ENCODE data around the gene LMOD1.

Gene LMOD1

DNA sequence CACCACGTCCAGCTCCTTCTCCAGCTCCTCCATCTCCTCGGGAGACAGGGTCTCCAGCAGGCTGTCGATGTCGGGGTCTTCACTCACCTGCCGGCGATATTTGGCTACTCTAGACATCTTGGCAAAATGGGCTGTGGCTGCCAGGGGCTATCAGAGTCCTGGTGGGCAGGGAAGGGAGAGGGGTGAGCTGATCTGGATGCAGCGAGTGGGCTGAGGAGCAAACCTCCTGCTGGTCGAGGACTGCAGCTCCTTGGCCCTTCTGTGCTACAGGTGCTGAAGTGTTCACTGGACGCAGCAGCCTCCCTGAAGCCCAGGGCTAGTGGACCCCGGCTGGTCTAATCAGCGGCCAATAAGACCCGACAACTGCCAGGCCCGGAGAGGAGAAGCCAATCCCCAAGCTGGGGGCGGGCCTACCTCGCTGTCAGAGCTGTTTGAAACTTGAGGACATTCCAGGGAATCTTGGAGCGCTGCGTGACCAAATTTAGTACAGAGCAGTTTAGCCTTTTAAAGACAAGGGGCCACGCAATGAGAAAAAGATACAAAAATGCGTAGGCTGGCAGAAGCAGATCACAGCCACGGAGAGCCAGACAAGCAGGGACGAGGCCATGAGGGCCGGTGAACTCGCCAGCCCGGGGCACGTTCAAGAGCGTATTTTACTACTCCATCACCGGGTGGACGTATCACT is at the start of gene LMOD1:
Gene LMOD1 (minus strand): TSS at position 325 of the 685 bp plus-strand sequence. CDS start 208 bp downstream, at position 117.
- H3K4me3 ChIP-seq (ENCODE audit: low read depth, low read length): no peak within 1 kb of the TSS
- TF ChIP-seq, protein P1, sequence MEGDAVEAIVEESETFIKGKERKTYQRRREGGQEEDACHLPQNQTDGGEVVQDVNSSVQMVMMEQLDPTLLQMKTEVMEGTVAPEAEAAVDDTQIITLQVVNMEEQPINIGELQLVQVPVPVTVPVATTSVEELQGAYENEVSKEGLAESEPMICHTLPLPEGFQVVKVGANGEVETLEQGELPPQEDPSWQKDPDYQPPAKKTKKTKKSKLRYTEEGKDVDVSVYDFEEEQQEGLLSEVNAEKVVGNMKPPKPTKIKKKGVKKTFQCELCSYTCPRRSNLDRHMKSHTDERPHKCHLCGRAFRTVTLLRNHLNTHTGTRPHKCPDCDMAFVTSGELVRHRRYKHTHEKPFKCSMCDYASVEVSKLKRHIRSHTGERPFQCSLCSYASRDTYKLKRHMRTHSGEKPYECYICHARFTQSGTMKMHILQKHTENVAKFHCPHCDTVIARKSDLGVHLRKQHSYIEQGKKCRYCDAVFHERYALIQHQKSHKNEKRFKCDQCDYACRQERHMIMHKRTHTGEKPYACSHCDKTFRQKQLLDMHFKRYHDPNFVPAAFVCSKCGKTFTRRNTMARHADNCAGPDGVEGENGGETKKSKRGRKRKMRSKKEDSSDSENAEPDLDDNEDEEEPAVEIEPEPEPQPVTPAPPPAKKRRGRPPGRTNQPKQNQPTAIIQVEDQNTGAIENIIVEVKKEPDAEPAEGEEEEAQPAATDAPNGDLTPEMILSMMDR (IDR thresholded peaks at IDR 0.05; ENCODE audit: borderline replicate concordance, insufficient read depth, low read depth, low read length): no peak

DNA sequence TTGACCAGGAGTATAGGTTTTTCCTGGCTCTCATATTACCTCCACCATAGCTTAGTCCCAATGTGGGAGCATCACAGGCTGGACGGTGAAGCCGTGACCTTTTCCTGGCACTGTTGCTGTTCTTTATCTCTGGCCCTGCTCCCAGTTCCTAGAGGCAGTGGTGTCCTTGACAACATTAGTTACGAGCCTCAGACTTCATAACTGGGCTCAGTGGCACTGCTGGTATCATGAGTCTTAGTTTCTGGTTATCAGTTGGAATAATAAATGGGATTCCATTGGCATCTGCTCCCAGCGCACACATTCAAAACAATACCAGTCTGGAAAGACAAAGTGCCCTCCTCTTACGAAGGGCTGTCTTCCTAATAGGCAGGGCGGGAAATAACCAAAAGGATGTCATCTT is 44.1 kb upstream of the LMOD1 start:
- H3K4me3 ChIP-seq (ENCODE audit: low read depth, low read length): no peak overlapping the region
- TF ChIP-seq, protein P1 (IDR thresholded peaks at IDR 0.05; ENCODE audit: borderline replicate concordance, insufficient read depth, low read depth, low read length): no peak

DNA sequence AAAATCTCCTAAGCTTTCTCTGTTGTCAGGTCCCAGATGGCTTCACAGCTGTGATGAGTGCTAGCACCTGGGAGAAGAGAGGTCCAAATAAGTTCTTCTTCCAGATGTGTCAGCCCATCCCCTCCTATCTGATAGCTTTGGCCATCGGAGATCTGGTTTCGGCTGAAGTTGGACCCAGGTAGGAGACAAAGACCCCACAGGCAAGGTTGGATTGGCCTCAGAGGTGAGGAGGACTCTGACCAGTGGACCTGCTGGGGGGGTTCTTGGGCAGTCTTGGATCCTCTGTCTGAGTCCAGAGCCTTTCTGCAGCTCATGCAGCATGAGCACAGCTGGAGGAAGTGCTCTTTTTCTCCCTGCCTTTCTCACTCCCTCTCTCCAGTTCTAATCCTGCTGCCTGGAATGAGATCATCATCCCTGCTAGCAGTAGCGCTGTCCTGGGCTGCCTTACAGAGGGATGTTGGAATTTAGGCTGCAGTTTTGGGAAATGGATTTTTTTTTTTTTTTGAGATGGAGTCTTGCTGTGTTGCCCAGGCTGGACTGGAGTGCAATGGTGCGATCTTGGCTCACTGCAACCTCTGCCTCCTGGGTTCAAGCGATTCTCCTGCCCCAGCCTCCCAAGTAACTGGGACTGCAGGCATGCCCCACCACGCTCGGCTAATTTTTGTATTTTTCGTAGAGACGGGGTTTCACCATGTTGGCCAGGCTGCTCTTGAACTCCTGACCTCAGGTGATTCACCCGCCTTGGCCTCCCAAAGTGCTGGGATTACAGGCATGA is 43.2 kb upstream of the LMOD1 start:
- H3K4me3 ChIP-seq (ENCODE audit: low read depth, low read length): no peak overlapping the region
- TF ChIP-seq, protein P1 (IDR thresholded peaks at IDR 0.05; ENCODE audit: borderline replicate concordance, insufficient read depth, low read depth, low read length): no peak

DNA sequence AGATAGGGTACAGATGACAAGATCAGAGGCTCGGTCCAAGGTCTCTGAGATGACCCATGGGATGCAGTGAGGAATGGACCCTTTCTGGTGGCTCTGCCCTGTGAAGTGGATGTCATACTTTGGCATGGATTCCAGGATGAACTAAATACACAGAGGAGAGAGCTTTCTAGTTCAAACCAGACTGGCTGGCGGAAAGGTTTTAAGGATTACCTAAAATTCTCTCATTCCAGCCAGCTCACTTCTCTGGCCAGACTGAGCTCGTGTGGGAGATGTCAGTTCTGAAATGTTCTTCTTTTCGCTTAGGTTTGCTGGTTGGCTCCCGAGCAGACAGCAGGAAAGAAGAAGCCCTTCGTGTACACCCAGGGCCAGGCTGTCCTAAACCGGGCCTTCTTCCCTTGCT is 42.3 kb upstream of the LMOD1 start:
- TF ChIP-seq, protein P1 (IDR thresholded peaks at IDR 0.05; ENCODE audit: borderline replicate concordance, insufficient read depth, low read depth, low read length): no peak
- no peak overlapping the region for H3K4me3 ChIP-seq (ENCODE audit: low read depth, low read length)

DNA sequence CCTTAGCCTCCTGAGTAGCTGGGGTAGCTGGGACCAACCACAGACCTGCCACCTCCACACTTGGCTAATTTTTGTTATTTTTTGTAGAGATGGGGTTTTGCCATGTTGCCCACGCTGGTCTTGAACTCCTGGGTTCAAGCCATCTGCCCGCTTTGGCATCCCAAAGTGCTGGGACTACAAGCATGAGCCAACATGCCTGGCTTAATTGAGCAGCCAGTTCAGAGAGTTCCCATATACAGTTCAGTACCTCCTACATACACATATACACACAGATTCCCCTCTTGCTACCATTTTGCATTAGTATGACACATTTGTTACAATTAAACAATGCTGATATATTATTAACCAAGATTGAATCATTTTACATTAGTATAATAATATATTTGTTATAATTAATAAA is 39.0 kb upstream of the LMOD1 start:
- TF ChIP-seq, protein P1 (IDR thresholded peaks at IDR 0.05; ENCODE audit: borderline replicate concordance, insufficient read depth, low read depth, low read length): no peak
- no peak overlapping the region for H3K4me3 ChIP-seq (ENCODE audit: low read depth, low read length)

DNA sequence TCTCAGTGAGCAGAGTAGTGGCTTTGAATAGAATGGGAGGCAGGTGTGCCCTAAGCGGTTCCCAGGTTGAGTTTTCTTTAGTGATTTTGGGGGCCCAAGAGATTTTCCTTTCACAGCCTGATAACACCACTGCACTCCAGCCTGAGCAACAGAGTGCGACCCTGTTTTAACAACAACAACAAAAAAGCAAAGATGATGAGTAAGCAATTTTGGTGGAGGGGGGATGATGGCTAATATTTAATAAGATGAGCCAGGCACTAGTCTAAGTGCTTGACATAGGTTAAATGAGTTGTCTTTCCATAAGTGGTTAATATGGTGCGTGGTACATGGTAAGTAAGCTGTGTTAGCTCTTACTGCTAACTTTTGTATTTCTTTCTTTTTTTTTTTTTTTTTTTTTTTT is 38.1 kb upstream of the LMOD1 start:
- H3K4me3 ChIP-seq (ENCODE audit: low read depth, low read length): no peak overlapping the region
- TF ChIP-seq, protein P1 (IDR thresholded peaks at IDR 0.05; ENCODE audit: borderline replicate concordance, insufficient read depth, low read depth, low read length): no peak

DNA sequence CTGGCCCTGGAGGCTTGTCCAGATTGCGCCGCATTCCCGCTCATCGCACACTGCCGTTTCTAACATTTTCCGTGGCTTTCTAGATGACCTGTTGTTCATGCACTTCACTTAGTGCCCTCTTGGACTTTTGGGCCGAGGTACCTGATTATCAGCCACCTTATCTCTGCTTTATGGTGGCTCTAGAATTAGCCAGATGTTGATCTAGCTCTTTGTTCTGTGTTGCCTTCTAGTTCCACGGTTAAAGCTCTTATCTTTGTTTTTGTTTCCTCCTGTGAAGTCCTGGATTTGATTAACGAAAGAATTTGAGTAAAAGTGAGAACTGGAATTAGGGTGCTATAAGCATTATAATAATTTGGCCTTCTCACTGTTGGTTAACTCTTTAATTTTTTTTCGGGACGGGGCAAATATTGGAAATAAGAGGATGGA is 37.0 kb upstream of the LMOD1 start:
- H3K4me3 ChIP-seq (ENCODE audit: low read depth, low read length): peak overlapping the region; percentile 83
- TF ChIP-seq, protein P1 (IDR thresholded peaks at IDR 0.05; ENCODE audit: borderline replicate concordance, insufficient read depth, low read depth, low read length): no peak
